Stimulated activated CD8-positive, alpha-beta memory T cell treated with anti-CD3 and anti-CD28 coated beads, Interleukin-15, amount 100 ng/mL, for 24 hours (primary cell): Measurements from ENCODE around the gene ARHGAP8.

Experiments
- DNase-seq: peaks from one replicate; pipeline ENCODE4 v3.0.0-alpha.2; 2020; ENCODE audit warnings: low read depth

The ARHGAP8 gene

DNA sequence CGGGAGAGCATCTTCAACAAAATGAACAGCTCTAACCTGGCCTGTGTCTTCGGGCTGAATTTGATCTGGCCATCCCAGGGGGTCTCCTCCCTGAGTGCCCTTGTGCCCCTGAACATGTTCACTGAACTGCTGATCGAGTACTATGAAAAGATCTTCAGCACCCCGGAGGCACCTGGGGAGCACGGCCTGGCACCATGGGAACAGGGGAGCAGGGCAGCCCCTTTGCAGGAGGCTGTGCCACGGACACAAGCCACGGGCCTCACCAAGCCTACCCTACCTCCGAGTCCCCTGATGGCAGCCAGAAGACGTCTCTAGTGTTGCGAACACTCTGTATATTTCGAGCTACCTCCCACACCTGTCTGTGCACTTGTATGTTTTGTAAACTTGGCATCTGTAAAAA lies 109.9 kb downstream of the ARHGAP8 start:
- no peak for DNase-seq

DNA sequence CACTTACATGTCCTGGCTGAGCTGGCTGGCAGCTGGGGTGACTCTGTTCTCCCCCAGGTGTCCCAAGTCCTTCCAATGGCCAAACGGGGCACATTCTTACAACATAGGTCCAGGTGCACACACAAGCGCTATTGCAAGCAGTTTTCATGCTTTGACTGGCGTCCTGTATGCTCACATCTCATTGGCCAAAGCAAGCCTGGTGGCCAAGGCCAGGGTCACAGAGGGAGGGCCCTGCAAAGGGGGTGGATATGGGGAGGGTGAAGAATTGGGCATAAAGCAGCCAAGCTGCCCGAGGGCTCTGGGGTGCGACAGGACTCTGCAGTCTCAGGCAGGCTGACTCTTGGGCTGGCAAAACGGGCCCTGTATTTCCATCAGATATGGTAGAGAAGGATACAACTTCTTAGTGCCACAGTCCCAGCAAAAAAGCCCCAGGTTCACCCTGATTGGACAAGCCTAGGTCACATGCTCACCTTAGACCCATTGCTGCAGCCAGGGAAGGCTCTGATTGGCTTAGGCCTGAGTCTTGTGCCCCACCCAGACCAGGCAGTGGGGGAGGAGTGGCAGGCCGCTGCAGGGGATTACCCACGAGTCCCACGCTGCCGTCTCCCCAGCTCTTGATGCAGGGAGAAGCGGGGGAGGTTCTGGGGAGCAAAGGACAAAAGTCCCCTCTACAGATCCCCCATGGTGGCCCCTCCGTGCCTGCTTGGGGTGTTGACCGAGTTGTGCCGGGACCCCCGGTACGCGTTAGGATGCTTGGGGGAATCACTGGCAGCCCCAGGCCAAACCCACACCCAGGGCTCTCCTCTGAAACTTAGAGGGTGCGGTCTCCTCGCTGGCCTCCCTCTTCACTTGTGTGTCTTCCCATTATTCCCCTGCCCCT lies 110.8 kb downstream of the ARHGAP8 start:
- no peak for DNase-seq

DNA sequence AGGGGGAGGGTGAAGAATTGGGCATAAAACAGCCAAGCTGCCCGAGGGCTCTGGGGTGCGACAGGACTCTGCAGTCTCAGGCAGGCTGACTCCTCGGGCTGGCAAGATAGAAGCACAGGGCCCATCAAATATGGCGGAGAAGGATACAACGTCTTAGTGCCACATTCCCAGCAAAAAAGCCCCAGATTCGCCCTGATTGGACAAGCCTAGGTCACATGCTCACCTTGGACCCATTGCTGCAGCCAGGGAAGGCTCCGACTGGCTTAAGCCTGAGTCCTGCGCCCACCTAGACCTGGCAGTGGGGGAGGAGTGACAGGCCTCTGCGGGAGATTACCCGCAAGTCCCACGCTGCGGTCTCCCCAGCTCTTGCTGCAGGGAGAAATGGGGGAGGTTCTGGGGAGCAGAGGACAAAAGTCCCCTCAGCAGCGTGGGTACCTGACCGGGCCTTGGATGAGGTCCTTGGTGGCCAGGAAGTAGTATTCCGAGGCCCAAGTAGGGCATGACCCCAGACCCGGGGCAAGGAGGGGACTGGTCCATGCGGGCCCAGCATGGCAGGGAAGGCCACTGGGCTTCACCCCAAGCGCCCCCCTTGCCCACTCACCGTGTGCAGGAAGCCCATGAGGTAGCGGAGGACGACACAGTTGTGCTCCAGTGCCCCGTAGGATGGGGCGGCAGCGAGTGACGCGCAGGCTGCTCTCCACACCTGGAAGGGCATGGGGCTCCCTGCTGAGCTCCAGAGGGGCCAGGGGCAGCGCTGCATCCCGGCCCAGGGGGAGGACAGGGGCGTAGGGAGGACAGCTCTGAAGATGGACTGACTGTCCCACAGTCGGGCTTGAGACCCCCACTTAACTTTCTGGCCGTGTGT lies 113.0 kb downstream of the ARHGAP8 start:
- DNase-seq = no peak

DNA sequence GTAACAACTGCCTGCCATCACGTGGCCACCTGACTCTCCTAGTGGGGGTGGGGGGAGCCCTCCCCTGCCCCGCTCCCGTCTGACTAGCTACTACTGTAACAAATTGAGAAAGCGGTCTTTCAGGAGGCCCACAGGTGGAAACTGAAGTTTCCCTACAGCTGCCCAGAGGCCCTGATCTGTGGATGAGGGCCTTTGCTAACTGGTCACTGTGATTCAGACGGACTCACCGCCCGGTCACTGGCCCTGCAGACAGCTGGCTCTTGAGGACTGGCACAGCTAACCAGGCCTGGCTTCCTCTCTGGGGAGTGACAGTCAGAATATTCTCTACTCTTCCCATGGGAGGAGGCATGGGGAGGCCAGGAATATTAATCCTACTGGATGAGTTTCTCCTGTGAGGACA lies 116.8 kb downstream of the ARHGAP8 start:
- DNase-seq = no peak

DNA sequence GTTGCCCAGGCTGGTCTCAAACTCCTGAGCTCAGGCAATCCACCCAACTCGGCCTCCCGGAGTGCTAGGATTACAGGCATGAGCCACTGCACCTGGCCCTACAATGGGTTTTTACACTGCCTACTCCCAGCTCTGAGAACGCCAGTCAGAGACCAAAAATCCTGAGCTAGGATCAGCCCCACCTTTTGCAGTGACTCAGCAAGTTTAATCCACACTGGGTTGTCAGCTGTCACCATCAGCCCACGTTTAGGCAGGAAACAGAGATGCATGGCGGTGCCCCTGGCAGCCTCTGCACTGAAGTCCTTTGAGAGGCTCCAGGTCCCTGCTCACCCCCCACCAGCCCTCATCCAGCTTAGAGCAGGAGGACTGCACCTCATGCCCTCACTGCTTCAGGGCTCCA lies 117.6 kb downstream of the ARHGAP8 start:
- DNase-seq = no peak

DNA sequence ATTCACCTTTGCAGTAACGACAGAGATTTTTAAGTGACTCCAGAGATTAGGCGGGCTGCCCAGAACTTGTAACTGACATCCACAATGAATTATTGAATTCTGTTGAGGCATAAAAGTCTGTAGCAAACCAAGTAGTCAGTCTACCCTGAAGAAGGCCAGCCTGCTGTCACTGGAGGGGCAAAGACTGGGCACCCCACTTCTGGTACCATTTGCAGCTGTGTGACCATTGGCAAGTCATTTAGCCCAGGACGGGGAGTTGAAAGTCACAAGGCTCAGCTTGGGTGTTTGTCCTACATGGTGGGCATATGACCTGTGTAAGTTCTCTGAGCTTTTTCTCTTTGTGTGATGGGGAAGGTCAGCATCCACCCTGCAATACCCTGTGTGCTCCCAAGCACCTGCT lies 119.4 kb downstream of the ARHGAP8 start:
- DNase-seq = no peak

DNA sequence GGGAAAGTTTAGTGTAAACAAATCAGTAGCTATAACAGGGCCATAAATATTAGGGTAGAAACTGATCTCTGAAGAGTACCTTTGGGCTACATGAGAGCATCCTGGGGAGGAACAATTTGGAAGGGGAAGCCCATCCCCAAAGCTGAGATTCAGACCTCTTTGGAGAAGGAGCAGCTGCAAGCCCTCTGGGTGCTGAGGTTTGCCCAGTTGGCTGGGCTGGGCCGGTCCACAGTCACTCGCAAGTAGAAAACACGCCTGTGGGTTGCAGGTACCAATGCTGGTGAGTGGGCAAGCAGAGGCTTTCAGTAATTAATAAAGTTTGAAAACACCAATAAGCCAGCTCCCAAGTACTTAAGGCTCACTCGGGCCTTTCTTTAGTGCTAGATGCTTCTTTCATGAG lies 124.5 kb downstream of the ARHGAP8 start:
- no peak for DNase-seq

DNA sequence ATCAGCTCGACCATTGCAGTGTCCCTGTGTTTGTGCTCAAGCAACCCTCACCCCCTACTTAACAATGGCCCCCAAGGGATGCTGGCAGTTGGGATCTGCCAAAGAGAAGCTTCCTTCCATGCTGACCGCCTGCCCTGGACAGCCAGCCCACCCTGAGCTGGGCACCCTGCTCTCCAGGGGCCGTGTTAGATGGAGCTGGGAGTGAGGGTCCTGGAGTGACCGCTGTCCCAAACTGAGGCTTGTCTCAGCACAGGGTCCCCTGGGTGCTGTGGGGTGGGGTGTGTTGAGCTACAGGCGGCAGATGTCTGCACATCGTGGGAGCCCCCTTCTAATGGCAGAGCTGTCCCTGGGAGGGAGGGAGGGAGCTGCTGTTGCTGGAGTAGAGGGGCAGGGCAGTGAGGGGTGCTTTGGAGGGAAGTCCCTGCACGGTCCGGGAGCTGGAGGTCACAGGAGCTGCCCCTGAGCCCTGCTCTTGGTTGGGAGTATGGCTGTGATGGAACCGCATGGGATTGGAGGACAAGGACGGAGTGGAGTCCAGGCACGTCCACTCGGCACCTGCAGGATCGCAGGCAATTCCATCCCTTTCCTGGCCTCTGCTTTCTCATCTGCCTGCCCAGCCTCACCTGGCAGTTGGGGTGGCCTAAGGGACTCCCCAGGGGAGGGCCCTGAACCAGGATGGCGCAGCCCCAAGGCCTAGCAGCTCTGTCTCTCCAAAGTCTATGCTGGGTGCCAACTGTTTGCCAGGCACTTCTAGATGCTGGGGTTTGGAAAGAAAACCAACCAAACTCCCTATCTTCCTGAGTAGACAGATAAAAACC lies 126.3 kb downstream of the ARHGAP8 start:
- DNase-seq = no peak

DNA sequence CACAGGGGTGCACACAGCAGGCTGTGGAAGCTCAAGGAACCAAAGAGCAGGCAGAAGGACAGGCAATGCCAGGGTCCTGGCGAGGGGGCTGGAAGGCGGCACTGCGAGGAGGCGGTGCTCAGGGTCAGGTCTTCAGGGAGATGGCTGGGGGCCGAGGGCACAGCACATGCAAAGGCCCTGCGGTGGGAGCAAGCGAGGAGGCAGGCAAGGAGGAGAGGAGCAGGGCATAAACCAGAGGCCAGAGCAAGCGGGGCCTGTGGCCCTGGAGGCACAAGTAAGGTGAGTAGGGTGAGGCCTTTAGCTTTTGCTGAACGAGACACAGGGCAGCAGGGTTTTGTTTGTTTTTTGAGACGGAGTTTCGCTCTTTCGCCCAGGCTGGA lies 126.9 kb downstream of the ARHGAP8 start:
- DNase-seq = no peak

DNA sequence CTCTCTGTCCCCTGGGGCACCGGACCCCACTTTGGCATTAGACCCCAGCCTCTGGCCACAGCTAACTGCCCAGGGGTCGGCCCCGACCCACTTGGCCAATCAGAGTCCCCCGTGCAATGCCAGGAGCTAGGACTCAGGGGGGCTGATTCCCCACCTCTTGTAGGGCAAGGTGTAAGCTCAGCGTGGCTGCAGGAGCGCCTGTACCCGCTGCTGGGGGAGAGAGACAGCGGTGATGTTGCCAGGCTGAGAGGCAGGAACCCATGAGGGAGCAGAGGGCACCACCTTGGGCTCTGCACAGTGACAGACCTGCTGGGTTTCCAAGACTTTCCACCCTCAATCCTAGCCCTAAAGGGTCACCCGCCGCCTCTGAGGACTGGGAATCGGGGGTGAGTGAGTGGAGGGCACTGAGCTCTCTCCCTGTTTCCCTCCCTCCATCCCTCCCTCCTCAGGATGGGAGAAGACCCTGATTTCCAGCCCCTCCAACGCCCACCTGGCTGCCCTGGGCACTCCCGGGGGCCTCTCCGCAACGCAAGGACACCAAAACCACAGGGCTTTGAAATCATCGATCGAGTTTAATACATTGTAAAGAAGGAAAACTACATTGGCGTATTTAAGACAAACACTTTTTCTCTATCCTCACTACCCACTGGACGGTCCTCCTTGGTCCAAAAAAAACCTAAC lies 128.4 kb downstream of the ARHGAP8 start:
- DNase-seq = no peak

DNA sequence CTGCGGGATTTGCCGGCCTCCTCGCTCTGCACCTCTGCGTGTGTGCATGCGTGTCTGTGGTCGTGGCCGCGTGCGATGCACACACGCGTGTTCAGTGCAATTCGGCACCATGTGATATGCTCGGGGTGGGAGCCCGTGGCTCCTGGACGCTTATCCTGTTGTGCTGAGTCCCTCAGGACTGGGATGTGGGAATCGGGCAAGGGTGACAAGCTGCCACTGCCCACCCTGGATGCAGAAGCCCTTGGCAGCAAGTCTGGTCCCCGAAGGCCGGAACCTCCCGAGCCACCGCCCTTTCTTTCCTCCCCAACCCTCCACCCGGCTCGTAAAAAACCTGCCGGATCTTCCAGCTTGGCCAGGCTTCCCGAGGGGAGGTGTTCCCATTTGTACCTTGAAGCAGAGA lies 129.2 kb downstream of the ARHGAP8 start:
- no peak for DNase-seq

DNA sequence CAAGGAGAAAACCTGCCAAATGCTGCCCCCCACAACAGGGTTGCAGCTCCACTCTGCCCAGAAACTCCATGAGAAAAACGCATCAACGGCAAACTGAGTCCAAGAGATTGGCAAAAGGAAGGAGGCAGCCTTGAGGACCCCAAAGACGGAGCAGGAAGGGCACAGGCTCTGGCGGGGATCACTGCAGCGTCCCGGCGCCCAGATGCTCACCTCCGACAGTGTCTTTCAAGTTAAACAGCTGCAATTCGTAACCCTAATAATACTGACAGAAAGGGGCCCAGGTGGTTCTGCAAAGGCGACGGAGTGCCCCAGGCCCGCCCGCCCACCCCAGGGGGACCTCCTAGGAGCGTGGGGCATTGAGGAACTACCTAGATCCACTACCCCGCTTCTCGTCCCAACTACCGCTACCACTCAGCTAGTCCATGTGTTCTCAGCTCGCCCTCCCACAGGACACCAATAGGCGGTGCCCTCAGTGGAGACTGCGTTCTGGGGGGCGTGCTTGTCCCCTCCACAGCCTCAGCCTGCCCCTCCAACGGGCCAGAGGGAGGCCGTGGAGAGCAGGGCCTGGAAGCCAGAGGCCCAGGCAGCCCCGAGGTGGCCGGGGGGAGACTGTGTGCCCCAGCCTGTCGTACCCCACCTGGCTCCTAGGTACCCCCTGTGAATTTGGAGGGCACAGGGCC lies 130.0 kb downstream of the ARHGAP8 start:
- DNase-seq = no peak

DNA sequence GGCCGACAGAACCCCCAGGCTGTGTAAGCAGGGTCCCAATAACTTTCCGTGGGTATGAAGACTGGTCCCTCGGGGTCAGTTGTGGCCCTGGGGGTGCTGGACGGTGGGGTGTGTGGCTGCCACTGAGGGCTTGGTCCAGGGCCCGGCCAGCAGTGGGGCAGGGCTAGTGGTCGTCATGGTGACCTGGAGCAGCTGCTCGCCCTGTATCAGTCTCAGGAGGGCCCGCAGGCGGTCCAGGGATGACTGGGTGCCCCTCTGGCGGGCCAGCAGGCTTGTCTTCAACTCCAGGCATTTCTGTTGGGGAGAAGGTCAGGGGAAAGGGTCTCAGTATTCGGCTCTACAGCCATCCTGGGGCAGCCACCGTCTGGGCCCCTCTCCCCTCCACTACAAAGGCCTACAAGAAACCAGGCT lies 130.6 kb downstream of the ARHGAP8 start:
- DNase-seq = no peak

DNA sequence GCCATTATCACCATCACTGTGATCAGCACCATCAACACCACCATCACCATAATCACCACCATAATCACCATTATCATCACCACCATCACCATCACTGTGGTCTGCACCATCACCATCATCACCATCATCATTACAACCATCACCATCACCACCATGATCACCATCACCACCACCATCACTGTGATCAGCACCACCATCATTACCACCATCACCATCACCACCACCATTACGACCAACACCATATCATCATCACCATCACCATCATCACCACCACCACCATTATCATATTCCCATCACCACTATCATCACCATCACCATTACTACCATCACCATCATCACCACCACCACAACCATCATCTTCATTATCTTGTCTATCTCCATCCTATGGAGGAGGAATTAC lies 132.2 kb downstream of the ARHGAP8 start:
- DNase-seq = no peak

DNA sequence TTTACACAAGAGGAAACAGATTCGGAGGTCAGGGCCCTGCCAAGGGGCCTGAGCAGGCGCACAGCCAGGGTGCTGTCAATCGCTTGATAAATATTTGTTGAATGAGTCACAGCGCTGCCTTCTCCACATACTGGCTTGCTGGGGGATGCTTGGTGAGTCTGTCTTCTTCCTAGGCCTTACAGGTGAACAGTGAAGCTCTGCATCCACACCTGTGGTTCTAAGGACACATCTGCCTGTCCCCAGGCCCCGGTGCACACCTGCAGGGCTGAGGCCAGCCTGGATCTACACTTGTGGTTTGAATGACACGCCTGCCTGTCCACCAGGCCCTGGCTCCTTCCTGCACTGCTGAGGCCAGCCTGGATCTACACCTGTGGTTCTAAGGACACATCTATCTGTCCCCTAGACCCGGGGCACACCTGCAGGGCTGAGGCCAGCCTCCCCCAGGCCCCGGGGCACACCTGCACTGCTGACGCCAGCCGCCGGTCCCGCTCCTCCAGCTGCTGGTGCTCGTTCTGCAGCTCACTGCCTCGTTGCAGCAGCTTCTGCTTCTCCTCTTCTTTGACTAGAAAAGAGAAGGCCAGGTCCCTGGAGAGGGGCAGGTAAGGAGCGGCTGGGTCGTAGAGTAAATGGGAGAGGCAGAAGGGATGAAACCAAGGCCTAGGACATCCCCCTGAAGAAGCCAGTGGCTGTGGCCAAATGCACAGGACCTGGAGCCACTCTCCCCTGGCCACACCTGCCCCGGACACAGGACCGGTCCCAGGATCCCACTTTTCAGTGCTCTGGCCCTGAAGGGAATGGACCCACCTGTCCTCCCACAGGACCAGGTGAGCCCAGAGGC lies 132.8 kb downstream of the ARHGAP8 start:
- DNase-seq = no peak

DNA sequence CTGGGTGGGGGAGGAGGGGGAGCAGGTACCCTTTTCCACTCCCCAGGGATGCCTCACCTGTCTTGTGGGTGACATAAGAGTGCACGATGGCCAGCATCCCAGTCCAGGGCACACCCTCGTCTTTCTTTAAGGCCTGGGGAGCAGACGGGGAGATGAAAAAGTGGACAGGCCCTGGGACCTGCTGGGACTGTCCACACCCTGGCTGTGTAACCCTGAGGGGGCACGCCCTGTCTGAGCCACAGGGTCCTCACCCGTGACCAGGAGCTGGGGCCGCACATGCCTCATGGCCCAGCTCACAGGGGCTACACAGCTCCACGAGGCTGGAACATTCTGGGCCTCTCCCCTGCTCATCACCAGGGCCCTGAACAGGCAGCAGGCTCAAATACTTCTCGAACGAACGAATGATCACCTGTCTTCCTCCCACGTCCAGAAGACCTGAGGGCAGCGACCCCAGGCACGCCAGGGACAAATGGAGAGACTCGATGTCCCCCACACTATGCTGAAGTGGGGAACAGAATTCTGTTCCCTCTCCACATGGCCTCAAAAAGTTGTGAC lies 133.5 kb downstream of the ARHGAP8 start:
- DNase-seq = no peak

DNA sequence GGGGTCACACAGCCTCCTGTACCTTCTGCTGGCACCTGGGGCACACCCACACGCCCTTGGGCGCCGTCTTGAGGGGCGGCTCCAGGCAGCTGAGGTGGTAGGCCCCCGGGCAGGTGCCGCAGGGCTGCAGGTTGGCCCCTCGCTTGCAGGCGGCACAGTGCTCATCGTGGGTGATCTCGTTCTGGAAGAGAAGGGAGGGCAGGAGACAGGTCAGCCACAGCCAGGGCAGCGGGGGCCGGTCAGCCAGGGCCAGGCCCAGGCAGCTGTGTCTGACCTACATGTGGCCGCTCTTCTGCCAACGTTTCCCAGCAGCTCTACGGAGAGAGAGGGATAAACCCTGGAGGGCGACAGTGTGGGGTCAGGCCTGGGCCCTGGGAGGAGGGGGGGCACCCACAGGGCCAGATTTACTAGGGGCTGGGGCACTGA lies 135.6 kb downstream of the ARHGAP8 start:
- no peak for DNase-seq

DNA sequence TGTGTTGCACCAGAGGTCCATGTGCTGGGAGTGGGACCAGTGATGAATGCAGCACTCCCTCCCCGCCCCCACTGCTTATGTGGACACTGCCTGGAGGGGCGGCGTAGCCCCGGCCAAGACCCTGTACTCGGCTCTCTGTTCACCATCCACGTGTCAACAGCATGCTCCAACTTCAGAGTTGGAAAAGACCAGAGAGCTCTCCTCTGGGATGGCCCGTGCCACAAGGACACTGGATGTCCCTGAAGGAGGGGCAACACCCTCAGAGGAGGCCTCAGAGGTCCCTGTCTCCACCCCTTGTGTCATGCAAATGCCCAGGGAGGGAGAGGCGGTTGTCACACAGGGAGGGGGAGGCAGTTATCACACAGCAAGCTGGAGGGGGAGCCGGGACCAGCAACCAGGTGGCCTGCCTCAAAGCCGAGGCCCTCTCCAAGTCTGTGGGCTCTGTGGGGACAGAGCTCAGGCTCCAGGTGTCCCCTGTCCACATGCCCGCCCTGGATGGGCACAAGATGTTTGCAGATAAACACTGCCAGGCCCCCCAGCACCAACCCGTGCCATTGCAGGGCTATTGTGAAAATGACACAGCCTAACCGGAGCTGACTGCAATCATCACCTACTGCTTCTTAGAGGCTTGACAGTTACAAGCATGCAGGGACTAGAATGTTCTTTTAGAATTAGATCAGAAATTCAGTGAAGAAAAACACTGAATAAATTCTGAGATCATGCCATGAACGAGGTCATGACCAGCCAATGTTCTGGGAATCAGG lies 136.3 kb downstream of the ARHGAP8 start:
- no peak for DNase-seq

DNA sequence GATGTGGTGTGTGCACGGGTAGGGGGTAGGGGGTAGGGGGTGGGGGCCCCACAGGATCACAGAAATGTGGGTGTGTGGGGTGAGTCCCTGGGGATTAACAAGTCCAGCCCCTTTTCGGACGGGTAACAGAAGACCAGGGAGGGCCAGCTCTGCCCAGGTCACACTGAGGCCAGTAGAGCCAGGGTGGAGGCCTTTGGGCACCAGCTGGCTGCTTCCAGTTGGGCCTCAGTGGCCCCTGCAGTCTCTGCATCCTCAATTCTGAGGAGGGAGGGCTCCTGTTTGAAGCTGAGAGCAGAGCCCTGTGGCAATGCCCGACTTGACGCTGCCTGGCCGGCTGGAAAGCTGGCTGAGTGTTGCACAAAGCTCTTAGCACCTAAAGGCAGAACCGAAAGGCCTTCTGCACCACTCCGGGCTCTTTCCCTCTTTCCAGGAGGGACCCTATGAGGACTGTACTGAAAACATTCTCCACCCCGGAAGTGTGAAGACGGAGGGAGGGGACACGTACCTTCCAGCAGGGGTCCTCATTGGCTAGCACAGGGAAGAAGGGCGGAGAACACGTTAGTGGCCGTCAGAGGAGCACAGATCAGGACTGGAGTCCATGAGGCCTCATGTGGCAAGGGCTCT lies 137.0 kb downstream of the ARHGAP8 start:
- no peak for DNase-seq
